Prostate gland (tissue), 2 donors: Measurements from ENCODE around the gene SMIM36.
A peak's percentile ranks its signal among the peaks of the same experiment; 100 is the strongest.

Experiments
- POLR2A ChIP-seq: fragments of 450-650 bp; IDR thresholded peaks from one replicate; pipeline ENCODE4 v1.6.1; 2016; ENCODE audit warnings: antibody characterized with exemption, mild to moderate bottlenecking
- POLR2AphosphoS5 ChIP-seq: sonication (generic); formaldehyde crosslinking; IDR thresholded peaks from one replicate; pipeline ENCODE4 v1.6.1; 2017; ENCODE audit warnings: antibody characterized with exemption
- TF ChIP-seq, protein P1 (sequence below), 4 experiments: fragments of 200-600 bp in 2 of 4; fragments of 450-650 bp in 2 of 4; sonication (generic) in 2 of 4; IDR thresholded peaks; 1 replicate in 3 of 4; 2 replicates in 1 of 4; pipeline ENCODE4 v1.5.1; 2016 to 2019; ENCODE audit warnings: antibody characterized with exemption in 4 of 4, mild to moderate bottlenecking in 2 of 4, moderate library complexity in 2 of 4

DNA sequence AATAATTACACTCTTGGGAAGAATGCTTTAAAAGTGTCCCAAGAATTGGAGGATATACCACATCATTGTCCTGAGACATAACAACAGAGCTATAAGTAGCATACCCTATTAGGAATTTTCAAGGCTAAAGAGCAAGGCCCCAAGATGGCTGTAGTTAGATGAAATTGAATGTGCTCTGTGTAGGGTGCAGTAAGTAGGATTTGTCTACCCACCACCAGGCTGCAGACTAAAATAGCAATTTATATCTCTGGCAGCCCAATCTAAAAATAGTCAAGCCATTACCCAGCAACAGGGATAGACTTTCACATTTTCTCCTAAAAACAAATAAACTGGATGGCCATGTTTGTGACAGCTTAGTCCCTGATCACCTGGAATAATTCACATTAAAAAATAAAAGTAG is 95.3 kb downstream of the SMIM36 start:
- TF ChIP-seq, protein P1, sequence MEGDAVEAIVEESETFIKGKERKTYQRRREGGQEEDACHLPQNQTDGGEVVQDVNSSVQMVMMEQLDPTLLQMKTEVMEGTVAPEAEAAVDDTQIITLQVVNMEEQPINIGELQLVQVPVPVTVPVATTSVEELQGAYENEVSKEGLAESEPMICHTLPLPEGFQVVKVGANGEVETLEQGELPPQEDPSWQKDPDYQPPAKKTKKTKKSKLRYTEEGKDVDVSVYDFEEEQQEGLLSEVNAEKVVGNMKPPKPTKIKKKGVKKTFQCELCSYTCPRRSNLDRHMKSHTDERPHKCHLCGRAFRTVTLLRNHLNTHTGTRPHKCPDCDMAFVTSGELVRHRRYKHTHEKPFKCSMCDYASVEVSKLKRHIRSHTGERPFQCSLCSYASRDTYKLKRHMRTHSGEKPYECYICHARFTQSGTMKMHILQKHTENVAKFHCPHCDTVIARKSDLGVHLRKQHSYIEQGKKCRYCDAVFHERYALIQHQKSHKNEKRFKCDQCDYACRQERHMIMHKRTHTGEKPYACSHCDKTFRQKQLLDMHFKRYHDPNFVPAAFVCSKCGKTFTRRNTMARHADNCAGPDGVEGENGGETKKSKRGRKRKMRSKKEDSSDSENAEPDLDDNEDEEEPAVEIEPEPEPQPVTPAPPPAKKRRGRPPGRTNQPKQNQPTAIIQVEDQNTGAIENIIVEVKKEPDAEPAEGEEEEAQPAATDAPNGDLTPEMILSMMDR (IDR thresholded peaks at IDR 0.05), result peak in 1 of 4 experiments; percentile 4
- TF ChIP-seq POLR2AphosphoS5 (no peak), POLR2A (no peak)
